DMS 273 (cell line): ENCODE results near the gene MICAL3.

ENCODE experiments used
- DNase-seq: peaks from one replicate; lab custom pipeline; 2025; ENCODE audit not compliant: unreplicated experiment; lab: John Stamatoyannopoulos, UW

Gene MICAL3

DNA sequence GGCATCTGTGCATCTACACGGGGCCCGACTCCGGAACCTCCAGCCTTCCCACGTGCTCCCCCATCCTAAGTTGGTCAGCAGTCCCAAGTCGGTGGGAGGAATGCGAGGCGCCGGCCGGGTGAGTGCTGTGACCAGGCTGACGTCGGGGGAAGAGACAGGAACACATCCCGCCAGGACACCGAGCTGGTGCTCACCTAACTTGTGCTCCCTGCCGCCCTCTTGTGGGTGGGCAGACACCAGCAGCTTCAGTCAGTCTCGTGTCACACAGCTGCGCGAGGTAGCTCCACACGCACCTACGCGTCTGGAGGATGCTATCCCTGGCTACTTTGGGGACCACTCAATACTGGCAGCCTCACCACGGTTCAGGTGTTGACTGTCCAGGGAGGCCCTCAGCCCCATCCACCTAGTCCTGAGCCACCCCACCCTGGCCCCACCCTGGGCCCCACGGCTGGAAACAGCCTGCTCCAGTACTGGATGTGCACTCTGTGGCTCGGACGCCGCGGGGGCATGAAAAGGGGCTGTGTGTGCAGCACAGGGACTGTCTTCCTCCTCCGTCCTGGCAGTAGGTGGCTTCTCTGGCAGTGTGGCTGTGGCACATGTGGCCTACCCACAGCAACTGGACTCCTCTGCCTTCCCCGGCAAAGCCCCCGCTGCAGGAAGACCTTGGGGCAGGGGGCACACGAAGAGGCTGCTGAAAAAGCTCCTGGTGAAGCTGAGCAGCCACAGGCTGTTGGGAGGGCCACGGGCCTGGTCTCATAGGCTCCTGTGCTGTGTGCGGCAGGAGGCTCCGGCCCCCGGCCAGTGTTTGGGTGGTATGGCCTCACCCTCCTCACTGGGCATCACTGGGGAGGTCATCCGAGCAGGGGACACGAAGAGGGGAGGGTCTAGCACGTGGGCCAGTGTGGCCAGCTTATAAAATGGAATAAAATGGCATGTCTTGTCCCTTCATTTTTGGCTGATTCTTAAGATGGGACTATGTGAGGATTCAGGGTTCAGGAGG is 238.9 kb downstream of the MICAL3 start:
- DNase-seq: peak; percentile 38

DNA sequence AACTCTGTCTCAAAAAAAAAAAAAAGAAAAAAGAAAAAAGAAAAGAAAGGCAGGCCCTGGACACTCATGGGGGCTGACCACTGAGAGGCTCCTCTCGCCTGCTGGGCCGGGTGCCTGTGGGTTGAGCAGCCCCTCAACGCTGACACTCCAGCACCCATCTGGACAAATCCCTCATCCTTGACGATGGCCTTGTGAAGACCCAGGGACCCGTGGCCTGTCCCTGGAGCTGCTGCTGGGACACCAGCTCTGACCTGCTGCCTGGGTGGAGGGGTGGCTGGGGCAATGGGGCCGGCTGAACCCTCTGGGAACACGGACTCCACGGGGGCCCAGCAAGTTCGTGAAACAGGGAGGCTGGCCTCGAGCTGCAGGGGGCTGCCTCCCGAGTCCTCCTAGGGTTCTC is 239.6 kb downstream of the MICAL3 start:
- DNase-seq: no peak

DNA sequence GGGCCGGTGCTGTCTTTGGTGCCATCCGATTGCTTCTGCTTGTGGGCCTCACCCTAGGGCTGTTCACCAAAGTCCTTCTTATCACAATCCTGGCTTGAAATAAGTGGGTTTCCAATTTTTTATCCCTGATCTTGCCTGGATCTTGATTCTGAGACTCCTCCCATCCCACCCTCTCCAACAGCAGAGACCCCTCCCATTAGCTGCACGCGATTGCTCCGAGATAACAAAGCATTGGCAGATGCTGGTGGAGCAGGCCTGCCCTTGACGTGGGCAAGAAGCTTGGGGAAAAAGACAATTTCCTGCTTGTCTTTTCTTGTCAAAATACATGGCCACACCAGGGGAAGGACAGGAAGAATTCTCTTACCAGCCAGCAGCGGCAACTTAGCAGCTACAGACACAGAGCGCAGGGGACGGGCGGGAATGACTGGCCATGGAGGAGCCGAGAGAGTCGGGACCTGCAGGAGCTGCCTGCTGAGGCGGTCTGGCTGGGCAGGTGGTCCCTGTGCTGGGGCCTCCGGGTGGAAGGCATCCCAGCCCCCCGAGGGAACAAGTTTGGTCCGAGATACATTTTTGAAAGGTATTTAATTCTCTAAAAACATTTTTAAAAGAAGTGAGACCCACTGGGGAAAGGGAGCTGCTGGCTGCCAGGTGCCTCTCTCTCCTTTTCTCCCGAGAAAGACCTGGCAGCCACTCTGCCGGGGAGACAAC is 240.4 kb downstream of the MICAL3 start:
- DNase-seq: no peak

DNA sequence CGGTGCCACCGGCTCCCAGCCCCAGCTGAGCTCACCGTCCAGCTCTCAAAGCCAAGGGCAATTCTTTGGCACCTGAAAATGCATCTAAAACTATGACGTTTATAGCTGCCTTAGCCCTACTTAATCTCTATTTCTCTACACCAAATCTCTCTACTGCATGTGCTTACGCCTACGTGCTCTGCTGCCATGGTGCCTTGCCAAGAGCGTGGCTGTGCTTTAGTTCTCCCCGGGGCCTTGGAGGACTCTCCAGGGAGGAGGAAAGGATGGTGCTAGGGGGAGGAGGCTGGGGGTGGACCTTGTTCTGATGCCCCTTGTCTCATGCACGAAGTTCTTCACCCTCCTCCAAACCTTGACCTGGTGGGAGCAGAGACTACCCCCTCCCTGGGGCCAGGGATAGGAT is 241.0 kb downstream of the MICAL3 start:
- DNase-seq: no peak

DNA sequence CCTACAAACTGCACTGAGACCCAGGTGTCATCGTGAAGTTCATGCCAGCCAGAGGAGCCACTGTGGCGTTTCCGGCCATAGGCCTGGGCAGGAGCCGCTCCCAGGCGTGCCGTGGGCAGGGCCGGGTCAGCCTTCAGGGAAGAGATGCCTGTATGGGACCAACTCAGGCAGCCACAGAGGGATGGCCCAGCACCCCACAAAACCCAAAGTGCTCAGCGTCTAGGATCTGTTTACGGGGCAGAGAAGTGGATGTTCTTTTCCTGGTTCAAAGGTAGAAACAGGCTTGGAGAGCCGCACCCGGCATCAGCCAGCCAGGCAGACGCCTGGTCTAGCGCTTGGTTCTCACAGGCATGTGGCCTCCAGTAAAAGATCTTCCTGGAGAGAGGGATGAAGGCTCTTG is 241.7 kb downstream of the MICAL3 start:
- DNase-seq: no peak

DNA sequence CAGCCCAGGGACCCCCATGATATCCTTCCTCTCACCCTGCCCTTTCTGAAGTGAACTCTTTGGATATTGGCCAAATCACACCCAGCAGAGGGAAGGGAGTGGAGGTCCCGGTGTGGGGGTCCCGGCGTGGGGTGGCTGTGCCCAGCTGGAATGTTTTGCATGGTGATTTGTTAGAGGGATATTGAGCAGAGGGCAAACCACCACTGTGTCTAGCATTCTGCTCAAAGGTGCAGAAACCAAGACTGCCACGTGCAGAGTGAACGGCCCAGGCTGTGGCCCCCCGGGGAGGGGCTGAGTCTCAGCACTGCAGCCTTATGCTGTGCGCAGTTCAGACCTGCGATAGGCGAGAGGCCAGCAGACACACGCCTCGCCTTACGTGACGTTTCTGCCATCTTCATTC is 242.2 kb downstream of the MICAL3 start:
- DNase-seq: no peak

DNA sequence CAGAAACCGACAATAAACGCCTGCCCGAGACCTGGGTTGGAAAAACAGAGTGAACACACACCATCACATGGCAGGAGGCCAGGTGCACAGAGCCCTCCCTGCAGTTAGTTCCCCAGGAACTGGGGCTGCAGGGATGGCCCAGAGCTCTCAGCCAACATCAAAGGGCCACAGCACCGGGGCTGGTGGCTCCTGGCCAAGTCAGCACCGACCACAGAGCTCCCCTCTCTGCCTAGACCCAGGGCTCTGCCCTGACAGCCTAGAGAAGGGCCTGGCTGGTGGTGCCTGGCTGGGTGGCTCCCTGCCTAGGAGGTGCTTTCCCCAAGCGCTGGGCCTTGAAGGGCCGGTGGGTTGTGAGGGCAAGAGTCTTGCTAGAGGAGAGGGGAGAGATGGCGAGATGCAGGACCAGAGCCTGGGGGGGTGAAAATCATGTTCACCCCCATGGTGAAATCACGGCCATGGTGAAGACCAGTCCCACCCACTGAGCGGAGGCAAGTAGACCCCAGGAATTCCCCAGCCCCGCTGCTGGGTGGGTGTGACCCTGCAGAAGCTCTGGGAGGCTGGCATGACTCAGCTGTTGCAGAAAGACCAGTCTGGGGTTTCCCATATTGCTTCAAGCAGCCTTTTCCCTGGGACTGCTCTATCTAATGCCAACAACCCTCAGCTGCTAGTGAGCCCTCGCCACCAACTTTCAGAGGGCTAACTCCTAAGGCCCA is 242.9 kb downstream of the MICAL3 start:
- peak; percentile 38 for DNase-seq

DNA sequence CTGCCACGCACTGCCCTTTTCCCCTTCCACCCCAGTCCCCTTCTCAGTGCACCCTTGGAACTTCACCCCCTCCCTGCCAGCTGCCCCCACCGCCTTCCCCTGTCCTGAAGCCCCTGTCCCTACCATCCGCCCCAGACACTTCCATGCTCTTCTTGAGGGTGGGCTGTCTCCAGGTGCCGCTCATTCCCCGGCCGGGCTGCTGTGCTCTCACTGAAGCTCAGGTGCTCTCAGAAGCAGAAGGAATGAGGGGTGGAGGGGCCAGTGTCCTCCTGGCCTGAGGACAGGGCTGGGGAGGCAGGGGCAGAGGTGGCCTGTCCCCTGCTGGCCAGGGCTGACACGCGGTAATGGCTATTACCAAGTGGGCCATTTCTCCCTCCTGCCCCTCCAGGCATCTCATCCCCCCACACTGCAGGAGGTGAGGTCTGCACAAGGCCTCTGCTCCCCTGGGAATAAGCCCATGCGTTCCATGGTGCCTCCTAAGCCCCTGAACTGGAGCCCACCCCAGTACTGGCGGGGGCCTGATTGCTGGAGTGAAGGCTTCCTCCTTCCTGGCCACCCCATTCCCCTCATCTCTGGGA is 243.5 kb downstream of the MICAL3 start:
- no peak for DNase-seq

DNA sequence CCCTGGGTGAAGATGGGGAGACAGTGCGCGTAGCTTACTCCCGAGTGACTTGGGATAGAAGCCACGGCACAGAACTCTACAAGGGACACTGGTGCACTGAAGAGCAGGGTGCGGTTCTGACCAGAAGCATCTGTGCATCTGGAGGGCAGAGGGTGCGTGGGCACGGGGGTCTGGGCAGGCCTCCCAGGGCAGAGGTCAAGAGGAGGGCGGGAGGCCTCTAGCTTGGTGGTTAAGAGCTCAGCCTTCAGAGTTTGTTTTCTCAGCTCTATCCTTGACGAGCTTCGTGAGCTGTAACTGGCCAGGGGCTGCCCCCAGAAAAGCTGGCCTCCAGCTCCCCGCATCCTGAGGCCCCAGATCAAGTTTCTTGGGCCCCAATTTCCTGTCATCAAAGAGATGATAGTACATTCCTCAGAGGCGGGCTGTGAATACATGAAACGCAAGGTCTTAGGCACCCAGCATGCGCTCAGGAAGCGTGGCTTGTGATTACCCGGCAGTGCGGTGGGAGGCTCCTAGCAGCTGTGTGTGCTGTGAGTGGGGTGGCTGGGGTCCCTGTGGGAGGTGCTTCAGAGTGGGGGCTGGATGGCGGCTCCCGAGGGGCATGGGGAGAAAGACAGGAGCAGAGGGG is 244.1 kb downstream of the MICAL3 start:
- DNase-seq: no peak

DNA sequence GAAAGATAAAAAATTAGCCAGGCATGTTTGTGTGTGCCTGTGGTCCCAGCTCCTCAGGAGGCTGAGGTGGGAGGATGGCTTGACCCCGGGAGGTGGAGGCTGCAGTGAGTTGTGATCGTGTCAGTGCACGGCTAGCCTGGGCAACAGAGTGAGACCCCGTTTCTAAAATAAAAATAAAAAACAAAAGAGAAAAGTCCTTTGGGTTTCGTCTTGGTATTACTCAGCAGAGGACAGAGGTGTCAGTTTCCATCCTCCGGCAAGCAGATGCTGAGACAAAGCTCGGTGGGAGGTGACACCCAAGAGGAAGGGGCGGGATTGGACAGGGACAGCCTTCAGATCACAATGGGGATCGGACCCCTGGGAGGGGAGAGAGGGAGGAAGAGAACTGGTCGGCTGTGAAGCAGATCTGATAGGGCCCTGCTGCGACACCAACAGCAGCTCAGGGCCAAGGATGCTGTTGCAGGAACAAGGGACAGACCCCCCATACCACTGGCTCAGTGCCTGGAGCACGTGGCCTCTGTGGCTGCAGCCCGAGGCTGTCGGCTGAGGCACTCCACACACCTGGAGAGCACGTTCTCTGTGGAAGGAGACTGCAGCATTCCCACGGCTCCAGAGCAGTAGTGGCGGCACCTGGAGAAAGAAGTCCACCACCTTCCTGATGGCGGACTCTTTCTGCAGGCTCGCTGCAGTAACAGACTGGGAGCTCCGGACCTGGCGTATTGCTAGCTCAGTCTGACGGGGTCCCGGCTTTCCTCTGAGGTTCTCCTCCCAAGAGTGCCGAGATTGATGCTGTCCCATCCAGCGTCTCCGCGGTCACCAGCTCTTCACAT is 244.9 kb downstream of the MICAL3 start:
- DNase-seq: no peak

DNA sequence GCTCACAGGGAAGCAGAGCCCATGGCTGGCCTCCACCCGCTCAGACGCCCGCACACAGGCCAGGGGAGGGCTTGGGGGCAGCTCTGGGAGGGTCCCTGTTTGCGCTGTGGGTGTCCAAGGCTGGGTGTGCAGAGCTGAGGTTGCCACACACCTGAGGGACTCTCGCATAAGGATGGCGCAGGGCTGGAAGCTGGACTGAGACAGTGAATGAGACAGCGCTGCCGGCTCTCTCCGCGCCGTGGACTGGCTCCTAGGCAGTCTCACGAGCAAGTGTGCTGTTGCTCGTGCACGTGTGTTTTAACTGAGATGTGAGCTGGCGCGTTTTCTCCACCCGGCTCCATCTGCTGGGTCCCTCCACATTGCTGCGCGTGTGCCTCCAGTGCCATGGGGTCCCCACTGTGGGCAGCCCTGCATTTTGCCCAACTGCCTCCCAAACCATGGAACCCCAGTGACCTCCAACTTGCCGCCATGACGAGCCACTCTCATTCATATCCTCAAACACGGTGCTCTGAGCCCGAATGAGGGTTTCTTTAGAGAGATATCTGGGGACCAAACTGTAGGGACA is 245.9 kb downstream of the MICAL3 start:
- no peak for DNase-seq

DNA sequence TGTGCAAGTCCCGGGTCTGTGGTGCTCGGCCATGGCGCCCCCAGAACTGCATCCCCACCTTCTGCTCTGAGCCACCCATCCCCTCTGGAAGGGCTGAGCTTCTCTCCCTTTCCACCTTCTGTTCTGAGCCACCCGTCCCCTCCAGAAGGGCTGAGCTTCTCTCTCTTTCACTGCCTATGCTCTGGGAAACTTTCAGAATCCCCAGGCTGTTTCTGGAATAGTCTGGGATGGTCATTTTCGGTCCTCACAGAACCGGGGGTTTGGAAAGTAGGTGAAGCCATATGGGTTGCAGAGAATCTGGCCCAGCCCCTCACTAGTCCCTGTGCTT is 246.7 kb downstream of the MICAL3 start:
- no peak for DNase-seq

DNA sequence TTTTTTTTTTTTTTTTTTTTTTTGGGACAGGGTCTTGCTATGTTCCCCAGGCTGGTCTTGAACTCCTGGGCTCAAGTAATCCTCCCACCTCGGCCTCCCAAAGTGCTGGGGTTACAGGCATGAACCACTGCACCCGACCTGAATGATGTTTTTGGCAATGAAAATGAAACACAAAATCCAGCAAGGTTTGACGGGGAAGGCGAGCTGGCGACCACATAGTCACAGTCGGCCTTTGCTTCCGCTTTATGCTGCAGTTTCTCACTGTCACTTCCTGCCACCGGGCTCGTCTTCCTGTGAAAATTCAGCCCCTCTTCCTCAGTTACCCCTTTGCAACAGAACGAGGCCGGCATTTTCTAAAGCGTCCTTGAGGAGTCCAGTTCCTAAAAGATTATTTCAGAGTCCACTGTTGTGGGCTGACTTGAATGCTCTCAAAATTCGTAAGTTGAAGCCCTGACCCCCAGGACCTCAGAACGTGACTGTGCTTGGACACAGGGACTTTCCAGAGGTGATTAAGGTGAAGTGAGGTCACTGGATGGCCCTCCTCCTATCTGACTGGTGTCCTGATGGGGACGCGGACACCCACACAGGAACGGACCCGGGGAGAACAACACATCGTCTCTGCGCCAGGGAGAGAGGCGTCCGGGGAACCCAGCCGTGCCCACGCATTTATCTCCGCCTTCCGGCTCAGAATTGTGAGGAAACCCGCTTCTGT is 247.2 kb downstream of the MICAL3 start:
- DNase-seq: no peak

DNA sequence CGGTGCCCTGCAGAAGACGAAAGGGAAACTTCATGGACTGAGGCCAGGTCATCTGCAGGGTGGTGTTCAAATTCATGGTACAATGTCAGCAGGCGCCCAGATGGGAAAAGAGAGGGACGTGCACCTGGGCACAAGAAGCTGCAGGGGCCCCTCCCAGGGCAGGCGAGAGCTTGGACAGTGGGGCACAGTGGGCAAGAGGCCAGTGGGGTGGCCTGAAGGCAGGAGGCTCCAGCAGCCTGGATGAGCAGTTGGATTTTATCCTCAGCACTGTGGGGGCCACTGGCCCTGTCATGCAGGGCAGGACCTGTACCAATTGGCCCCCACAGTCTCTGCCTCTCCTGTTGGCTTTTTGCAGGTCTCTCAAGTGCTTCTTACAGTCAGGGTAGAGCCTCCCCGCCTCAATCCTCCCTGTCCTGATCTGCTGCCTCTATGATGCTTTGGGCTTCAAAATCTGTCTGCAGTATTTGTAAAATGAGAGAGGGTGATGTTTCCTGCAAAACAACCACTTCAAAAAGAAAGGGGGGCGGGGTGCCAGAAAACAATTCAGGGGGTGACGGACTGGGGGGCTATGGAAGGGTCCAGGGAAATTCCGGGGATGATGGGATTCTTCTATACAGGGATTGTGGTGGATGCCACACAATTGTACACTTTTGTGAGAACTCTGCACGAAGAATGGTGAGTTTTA is 248.4 kb downstream of the MICAL3 start:
- DNase-seq: no peak

DNA sequence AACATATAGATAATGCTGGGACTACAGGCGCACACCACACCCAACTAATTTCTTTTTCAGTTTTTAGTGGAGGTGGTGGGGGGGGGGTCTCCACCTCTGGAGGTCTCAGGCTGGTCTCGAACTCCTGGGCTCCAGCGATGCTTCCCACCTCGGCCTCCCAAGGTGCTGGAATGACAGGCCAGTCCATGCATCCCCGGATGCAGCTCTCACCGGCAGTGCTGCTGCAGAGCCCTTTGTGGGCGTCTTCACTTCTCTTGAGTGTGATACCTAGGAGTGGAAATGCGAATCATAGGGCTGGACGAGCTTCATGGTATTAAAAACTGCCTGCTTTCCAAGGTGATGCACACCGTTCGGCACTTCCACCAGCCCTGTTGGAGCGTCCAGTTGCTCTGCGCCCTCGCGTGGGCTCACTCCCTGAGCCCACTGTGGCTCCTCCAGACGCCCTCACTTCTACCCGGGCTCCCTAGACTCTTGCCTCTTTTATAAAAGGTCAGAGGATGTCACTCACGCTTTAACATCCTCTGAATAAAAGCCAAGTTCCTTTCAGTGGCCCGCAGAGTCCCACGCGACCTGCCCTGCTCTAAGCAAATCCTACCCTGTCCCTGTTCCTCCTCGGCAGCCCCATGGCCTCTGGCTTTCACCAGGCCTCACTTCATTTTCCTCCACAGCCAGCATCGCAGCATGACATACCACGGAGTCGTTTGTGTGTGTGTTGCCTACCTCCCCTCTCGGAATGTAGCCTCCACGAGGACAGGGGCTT is 249.3 kb downstream of the MICAL3 start:
- no peak for DNase-seq

DNA sequence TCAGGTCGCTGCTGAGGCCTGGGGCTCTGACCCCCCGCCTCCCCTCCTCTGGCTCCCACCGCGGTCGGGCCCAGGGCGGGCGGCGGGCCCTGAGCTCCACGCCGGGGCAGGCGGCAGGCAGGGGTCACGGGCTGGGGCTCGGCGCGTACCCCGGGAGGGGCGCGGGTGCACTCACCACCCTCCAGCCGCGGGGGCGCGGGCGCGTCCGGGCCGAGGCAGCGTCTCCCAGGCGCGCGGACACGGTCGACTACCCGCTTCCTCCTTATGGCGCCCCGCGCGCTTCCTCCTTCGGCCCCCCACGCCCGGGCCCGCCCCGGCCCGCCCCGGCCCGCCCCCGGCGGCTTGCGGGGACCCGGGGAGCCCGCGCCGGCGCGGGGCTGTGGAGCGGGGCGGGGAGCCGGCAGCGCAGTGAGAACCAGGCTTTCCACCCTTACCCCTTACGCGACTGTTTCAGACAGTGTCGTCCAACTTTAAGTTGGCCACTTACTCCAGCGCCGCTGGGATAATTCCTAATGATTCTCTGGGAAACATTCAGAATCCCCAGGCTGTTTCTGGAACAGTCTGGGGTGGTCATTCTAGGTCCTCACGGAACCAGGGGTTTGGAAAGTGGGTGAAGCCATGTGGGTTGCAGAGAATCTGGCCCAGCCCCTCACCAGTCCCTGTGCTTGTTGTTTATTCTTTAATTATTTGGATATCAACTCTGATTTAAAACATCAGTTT is 250.0 kb downstream of the MICAL3 start, which contains the start of gene BID:
Gene BID (minus strand): TSS at position 264 of the 720 bp plus-strand sequence. CDS start 24,353 bp downstream, outside the sequence.
- peak; percentile 62 for DNase-seq

DNA sequence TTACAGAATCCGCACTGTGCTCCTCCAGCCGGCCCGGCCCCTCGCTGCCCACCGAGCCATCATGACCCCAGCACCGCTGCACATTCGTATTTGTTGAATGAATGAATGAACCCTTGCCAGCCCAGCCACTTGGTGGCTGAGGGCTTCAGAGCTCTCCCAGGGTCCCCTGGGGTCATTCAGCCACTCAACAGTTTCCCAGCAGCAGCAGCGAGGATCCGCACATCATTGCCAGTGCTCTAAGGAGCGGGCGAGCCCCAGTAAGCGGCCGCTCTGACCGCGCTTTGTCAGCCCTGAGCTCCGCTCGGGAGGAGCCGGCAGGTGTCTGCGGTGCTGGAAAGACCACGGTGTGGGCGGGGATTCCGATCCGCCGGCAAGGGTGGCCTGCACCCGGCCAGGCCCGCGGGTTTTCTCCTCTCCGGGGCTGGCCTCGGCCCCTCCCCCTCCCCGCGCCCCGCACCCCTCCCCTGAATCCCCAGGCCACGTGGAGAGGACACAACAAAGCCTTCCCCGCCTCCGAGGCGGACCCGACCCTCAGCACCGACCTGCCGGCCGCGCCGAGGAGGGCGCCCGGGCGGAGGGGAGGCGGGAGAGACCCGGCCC is 250.7 kb downstream of the MICAL3 start:
- DNase-seq: peak; percentile 63
